CD4-positive, alpha-beta memory T cell (primary cell): Measurements from ENCODE around the gene NR1I2. TPM values are rescaled to one million over a fixed set of nuclear protein-coding genes. Genes with fewer than 3 reads are reported as not detected.

Source experiments
- CTCF ChIA-PET: fragments of 350-600 bp; sonication (Branson Sonifier 250); formaldehyde crosslinking; loops from one replicate; lab custom pipeline; 2021; ENCODE audit warnings: inconsistent platforms; ENCODE audit not compliant: partially characterized antibody; lab: Charles Lee
- POLR2A ChIA-PET: fragments of 350-600 bp; sonication (Branson Sonifier 250); formaldehyde crosslinking; loops from one replicate; lab custom pipeline; 2021; ENCODE audit not compliant: partially characterized antibody; lab: Charles Lee
- DNase-seq, 5 donors: peaks; one replicate each; pipeline versions ENCODE4 v3.0.0 to v3.0.0-alpha.2; 2020 to 2022; ENCODE audit warnings: mixed read lengths in 1 of 5
- H3K27ac ChIP-seq: one replicate; pipeline ENCODE4 v1.7.0; 2013; ENCODE audit warnings: low read depth, low read length
- H3K27me3 ChIP-seq: 2 replicates; pipeline ENCODE4 v1.7.0; 2013; ENCODE audit warnings: mild to moderate bottlenecking, low read length, moderate library complexity; ENCODE audit not compliant: insufficient read depth
- H3K36me3 ChIP-seq: 2 replicates; pipeline ENCODE4 v1.7.0; 2013; ENCODE audit warnings: mild to moderate bottlenecking, low read length, moderate library complexity; ENCODE audit not compliant: insufficient read depth
- H3K4me1 ChIP-seq: 2 replicates; pipeline ENCODE4 v1.7.0; 2013; ENCODE audit warnings: mild to moderate bottlenecking, low read length, moderate library complexity; ENCODE audit not compliant: insufficient read depth
- H3K4me3 ChIP-seq, 2 donors: one replicate each; pipeline ENCODE4 v1.7.0; 2013; ENCODE audit warnings: low read length in 2 of 2, mild to moderate bottlenecking in 1 of 2
- H3K9me3 ChIP-seq, 2 donors: one replicate each; pipeline ENCODE4 v1.7.0; 2013; ENCODE audit warnings: low read length in 2 of 2, control low read depth in 1 of 2; ENCODE audit not compliant: control insufficient read depth in 1 of 2
- H3K27ac Mint-ChIP-seq, 7 donors: one replicate each; pipeline ENCODE4 v1.8.0; 2020 to 2021; ENCODE audit warnings: mixed read lengths in 7 of 7, mild to moderate bottlenecking in 6 of 7, inconsistent platforms in 3 of 7, moderate library complexity in 3 of 7
- H3K27me3 Mint-ChIP-seq, 2 donors: one replicate each; pipeline ENCODE4 v1.8.0; 2020 to 2021; ENCODE audit warnings: mixed read lengths in 2 of 2
- H3K36me3 Mint-ChIP-seq, 2 donors: one replicate each; pipeline ENCODE4 v1.8.0; 2020 to 2021; ENCODE audit warnings: mixed read lengths in 2 of 2, inconsistent platforms in 1 of 2, mild to moderate bottlenecking in 1 of 2
- H3K4me1 Mint-ChIP-seq, 4 donors: one replicate each; pipeline ENCODE4 v1.8.0; 2020 to 2021; ENCODE audit warnings: mixed read lengths in 4 of 4, mild to moderate bottlenecking in 1 of 4
- H3K4me3 Mint-ChIP-seq, 8 donors: one replicate each; pipeline ENCODE4 v1.8.0; 2020 to 2021; ENCODE audit warnings: mixed read lengths in 8 of 8, mild to moderate bottlenecking in 7 of 8, moderate library complexity in 6 of 8, inconsistent platforms in 3 of 8
- H3K9me3 Mint-ChIP-seq, 8 donors: one replicate each; pipeline ENCODE4 v1.8.0; 2020 to 2021; ENCODE audit warnings: mixed read lengths in 8 of 8, mild to moderate bottlenecking in 5 of 8, inconsistent platforms in 3 of 8, moderate library complexity in 1 of 8
- intact Hi-C: fragments of 100-400 bp; cut with micrococcal nuclease; formaldehyde crosslinking; loops from one replicate; pipeline ENCODE4 v1.15.1; 2023
- polyA plus RNA-seq, 2 donors: library from polyadenylated mRNA; unstranded; fragments of 300-500 nt; fragmentation: Illumina TruSeq; gene quantifications; one replicate each; pipeline ENCODE4 v1.2.3, GENCODE V29; 2021
- total RNA-seq, 2 experiments: library from RNA; stranded (reverse); gene quantifications; one replicate each; pipeline ENCODE4 v1.2.3, GENCODE V29; 2021

The NR1I2 gene
- total and polyA plus RNA-seq, 4 experiments from 2014 or later = 0.39 to 0.49 (median 0.43) TPM

- Mint-ChIP-seq H3K27me3 (no peaks in the 10 kb centered on the region), H3K9me3 (peaks cover 1 to 14% (median 11%) of the 10 kb centered on the region in 8 donors), H3K4me3 (no peak overlapping the region), H3K36me3 (no peaks in the 10 kb centered on the region), H3K27ac (peak overlapping the region in 5 of 7 donors; percentile 1 to 85 (median 30)), H3K4me1 (peaks cover 0 to 8% (median 6%) of the 10 kb centered on the region in 4 donors)
- CTCF ChIA-PET = interaction anchor here (1.3 kb wide), 1 partner anchor 31 kb away, joined by 3 read pairs; no protein-coding TSS in a partner anchor
- H3K27ac ChIP-seq = no peak overlapping the region
- intact Hi-C loops = no loop called here
- no peaks in the 10 kb centered on the region for H3K27me3 ChIP-seq
- DNase-seq = no peak
- no peaks in the 10 kb centered on the region for H3K4me1 ChIP-seq
- no peak overlapping the region for H3K4me3 ChIP-seq
- H3K36me3 ChIP-seq = no peaks in the 10 kb centered on the region
- POLR2A ChIA-PET = no interaction called here
- no peaks in the 10 kb centered on the region for H3K9me3 ChIP-seq
Observed at GRCh38 chr3:119779731-119780383, 2.0 kb upstream of the NR1I2 start.

- POLR2A ChIA-PET = no interaction called here
- H3K36me3 Mint-ChIP-seq = no peaks in the 10 kb centered on the region
Observed at GRCh38 chr3:119782460-119782859, 559 bp downstream of the NR1I2 start.

GRCh38 chr3:119783255-119783654, 1.4 kb downstream of the NR1I2 start:
- Histone ChIP-seq H3K36me3 (no peaks in the 10 kb centered on the region), H3K27ac (no peak overlapping the region), H3K4me3 (no peak overlapping the region), H3K27me3 (no peaks in the 10 kb centered on the region), H3K9me3 (no peaks in the 10 kb centered on the region), H3K4me1 (no peaks in the 10 kb centered on the region)
- ChIA-PET POLR2A (no interaction called here), CTCF (no interaction called here)
- no peaks in the 10 kb centered on the region for H3K27me3 Mint-ChIP-seq
- intact Hi-C loops = no loop called here
- DNase-seq = no peak
- H3K4me3 Mint-ChIP-seq = no peak overlapping the region
- no peaks in the 10 kb centered on the region for H3K9me3 Mint-ChIP-seq
- H3K36me3 Mint-ChIP-seq = no peaks in the 10 kb centered on the region
- peaks cover 0 to 8% (median 6%) of the 10 kb centered on the region in 4 donors for H3K4me1 Mint-ChIP-seq
- no peak overlapping the region for H3K27ac Mint-ChIP-seq

More at GRCh38 chr3:119782460-119782859, 559 bp downstream of the NR1I2 start:
- H3K9me3 Mint-ChIP-seq = no peaks in the 10 kb centered on the region
- H3K27me3 ChIP-seq = no peaks in the 10 kb centered on the region
- no peaks in the 10 kb centered on the region for H3K36me3 ChIP-seq
- no peak overlapping the region for H3K27ac Mint-ChIP-seq
- H3K4me1 Mint-ChIP-seq = peaks cover 0 to 8% (median 6%) of the 10 kb centered on the region in 4 donors
- H3K4me3 Mint-ChIP-seq = no peak overlapping the region
- CTCF ChIA-PET = interaction anchor here (0.7 kb wide), 1 partner anchor 748 kb away, joined by 3 read pairs; the partner anchor contains the start of gene IGSF11
- no peak for DNase-seq
- no peaks in the 10 kb centered on the region for H3K27me3 Mint-ChIP-seq
- H3K4me1 ChIP-seq = no peaks in the 10 kb centered on the region
- intact Hi-C loops = no loop called here
- no peak overlapping the region for H3K27ac ChIP-seq
- no peaks in the 10 kb centered on the region for H3K9me3 ChIP-seq
- H3K4me3 ChIP-seq = no peak overlapping the region

- Mint-ChIP-seq H3K27me3 (no peaks in the 10 kb centered on the region), H3K27ac (no peak overlapping the region), H3K36me3 (no peaks in the 10 kb centered on the region), H3K4me3 (no peak overlapping the region), H3K9me3 (no peaks in the 10 kb centered on the region), H3K4me1 (peaks cover 0 to 8% (median 6%) of the 10 kb centered on the region in 4 donors)
- Histone ChIP-seq H3K4me1 (no peaks in the 10 kb centered on the region), H3K36me3 (no peaks in the 10 kb centered on the region), H3K4me3 (no peak overlapping the region), H3K9me3 (no peaks in the 10 kb centered on the region), H3K27me3 (no peaks in the 10 kb centered on the region), H3K27ac (no peak overlapping the region)
- intact Hi-C loops = no loop called here
- POLR2A ChIA-PET = no interaction called here
- CTCF ChIA-PET = no interaction called here
- no peak for DNase-seq
Observed at GRCh38 chr3:119783883-119784282, 2.0 kb downstream of the NR1I2 start.

GRCh38 chr3:119786409-119786808, 4.5 kb downstream of the NR1I2 start:
- Histone ChIP-seq H3K4me3 (no peak overlapping the region), H3K27ac (no peak overlapping the region), H3K9me3 (no peaks in the 10 kb centered on the region), H3K36me3 (no peaks in the 10 kb centered on the region), H3K27me3 (no peaks in the 10 kb centered on the region), H3K4me1 (no peaks in the 10 kb centered on the region)
- Mint-ChIP-seq H3K9me3 (peaks cover 0 to 2% (median 0%) of the 10 kb centered on the region in 8 donors), H3K27me3 (no peaks in the 10 kb centered on the region), H3K4me1 (peaks cover 0 to 3% (median under 1%) of the 10 kb centered on the region in 4 donors), H3K36me3 (no peaks in the 10 kb centered on the region), H3K4me3 (no peak overlapping the region), H3K27ac (no peak overlapping the region)
- intact Hi-C loops = no loop called here
- DNase-seq = no peak
- ChIA-PET POLR2A (no interaction called here), CTCF (no interaction called here)

- no peak for DNase-seq
- H3K4me3 Mint-ChIP-seq = no peak overlapping the region
- no peaks in the 10 kb centered on the region for H3K27me3 ChIP-seq
- CTCF ChIA-PET = no interaction called here
- POLR2A ChIA-PET = no interaction called here
- H3K27ac ChIP-seq = no peak overlapping the region
- H3K9me3 ChIP-seq = no peaks in the 10 kb centered on the region
- no peaks in the 10 kb centered on the region for H3K36me3 ChIP-seq
- H3K4me1 ChIP-seq = no peaks in the 10 kb centered on the region
- H3K4me3 ChIP-seq = no peak overlapping the region
- peaks cover 0 to 2% (median 0%) of the 10 kb centered on the region in 8 donors for H3K9me3 Mint-ChIP-seq
- no peak overlapping the region for H3K27ac Mint-ChIP-seq
- intact Hi-C loops = no loop called here
- no peaks in the 10 kb centered on the region for H3K4me1 Mint-ChIP-seq
- no peaks in the 10 kb centered on the region for H3K27me3 Mint-ChIP-seq
- H3K36me3 Mint-ChIP-seq = no peaks in the 10 kb centered on the region
Observed at GRCh38 chr3:119790369-119790768, 8.5 kb downstream of the NR1I2 start.

- no peak overlapping the region for H3K4me3 Mint-ChIP-seq
- Histone ChIP-seq H3K27me3 (no peaks in the 10 kb centered on the region), H3K4me1 (no peaks in the 10 kb centered on the region), H3K9me3 (no peaks in the 10 kb centered on the region), H3K36me3 (no peaks in the 10 kb centered on the region), H3K27ac (no peak overlapping the region), H3K4me3 (no peak overlapping the region)
- H3K4me1 Mint-ChIP-seq = no peaks in the 10 kb centered on the region
- no peaks in the 10 kb centered on the region for H3K36me3 Mint-ChIP-seq
- peaks cover 0 to 2% (median 0%) of the 10 kb centered on the region in 8 donors for H3K9me3 Mint-ChIP-seq
- intact Hi-C loops = no loop called here
- no peak overlapping the region for H3K27ac Mint-ChIP-seq
- peaks cover 3 to 7% of the 10 kb centered on the region in 2 donors for H3K27me3 Mint-ChIP-seq
- POLR2A ChIA-PET = no interaction called here
- DNase-seq = no peak
- CTCF ChIA-PET = no interaction called here
Observed at GRCh38 chr3:119792270-119792669, 10.4 kb downstream of the NR1I2 start.
